WTC11 (cell line): ENCODE measurements around the gene PIP4K2A. TPM values are rescaled to one million over a fixed set of nuclear protein-coding genes. Genes with fewer than 3 reads are reported as not detected.
A peak's percentile ranks its signal among the peaks of the same experiment; 100 is the strongest.
"Not testable (repeated sequence)": the region's sequence is repeated elsewhere in the genome, so short reads cannot be mapped to it uniquely, and the experiment has no call there.

Experiments
- ATAC-seq: fragments of 200-7000 bp; cut with Tn5 transposase; 2 replicates; pipeline ENCODE4 v1.10.0; 2021; ENCODE audit warnings: mild to moderate bottlenecking, moderate library complexity
- CTCF ChIA-PET: fragments of 300-600 bp; sonication (Branson Sonifier 250); formaldehyde crosslinking; loops from one replicate; lab custom pipeline; 2021; ENCODE audit warnings: antibody characterized with exemption; lab: Charles Lee
- POLR2A ChIA-PET: fragments of 350-600 bp; sonication (Branson Sonifier 250); formaldehyde crosslinking; loops from one replicate; lab custom pipeline; 2021; ENCODE audit warnings: antibody characterized with exemption; lab: Charles Lee
- DNase-seq: peaks from one replicate; pipeline ENCODE4 v3.0.0; 2021; ENCODE audit warnings: low spot score
- H3K27ac Mint-ChIP-seq: 2 replicates; pipeline ENCODE4 v1.8.0; 2021; ENCODE audit warnings: mixed read lengths
- H3K27me3 Mint-ChIP-seq: 2 replicates; pipeline ENCODE4 v1.8.0; 2021; ENCODE audit warnings: low read depth, mild to moderate bottlenecking, moderate library complexity, mixed read lengths
- H3K36me3 Mint-ChIP-seq: 2 replicates; pipeline ENCODE4 v1.8.0; 2021; ENCODE audit warnings: mixed read lengths
- H3K4me1 Mint-ChIP-seq: 2 replicates; pipeline ENCODE4 v1.8.0; 2022; ENCODE audit warnings: mixed read lengths
- H3K4me3 Mint-ChIP-seq: 2 replicates; pipeline ENCODE4 v1.8.0; 2021; ENCODE audit warnings: mild to moderate bottlenecking, moderate library complexity, mixed read lengths
- H3K9me3 Mint-ChIP-seq: 2 replicates; pipeline ENCODE4 v1.8.0; 2021; ENCODE audit warnings: mixed read lengths
- CREB1 ChIP-seq: sonication (generic); formaldehyde crosslinking; IDR thresholded peaks from 2 replicates; pipeline ENCODE4 v1.8.0; 2023; ENCODE audit warnings: mild to moderate bottlenecking, missing genetic modification reagents
- ELF4 ChIP-seq: sonication (generic); formaldehyde crosslinking; IDR thresholded peaks from 2 replicates; pipeline ENCODE4 v1.8.1; 2022; ENCODE audit warnings: low read depth, mild to moderate bottlenecking, moderate library complexity, missing genetic modification reagents
- ESRRA ChIP-seq: sonication (generic); formaldehyde crosslinking; IDR thresholded peaks from 2 replicates; pipeline ENCODE4 v1.8.1; 2022; ENCODE audit warnings: mild to moderate bottlenecking, missing genetic modification reagents, borderline replicate concordance
- ETV6 ChIP-seq: sonication (generic); formaldehyde crosslinking; IDR thresholded peaks from 2 replicates; pipeline ENCODE4 v1.8.1; 2022; ENCODE audit warnings: mild to moderate bottlenecking, missing genetic modification reagents
- GABPB1 ChIP-seq: sonication (generic); formaldehyde crosslinking; IDR thresholded peaks from 2 replicates; pipeline ENCODE4 v1.8.1; 2023; ENCODE audit warnings: mild to moderate bottlenecking, missing genetic modification reagents
- GRHL2 ChIP-seq: fragments of 250-450 bp; sonication (Bioruptor Pico); IDR thresholded peaks from 2 replicates; pipeline ENCODE4 v1.8.0; 2022; ENCODE audit warnings: mild to moderate bottlenecking, moderate library complexity; ENCODE audit not compliant: insufficient replicate concordance, severe bottlenecking
- JUN ChIP-seq: sonication (generic); formaldehyde crosslinking; IDR thresholded peaks from 2 replicates; pipeline ENCODE4 v1.8.0; 2023; ENCODE audit warnings: mild to moderate bottlenecking, missing genetic modification reagents
- KAT7 ChIP-seq: sonication (generic); formaldehyde crosslinking; IDR thresholded peaks from 2 replicates; pipeline ENCODE4 v1.8.1; 2023; ENCODE audit warnings: missing genetic modification reagents, mild to moderate bottlenecking, borderline replicate concordance
- MXD4 ChIP-seq: fragments of 250-450 bp; sonication (Bioruptor Pico); IDR thresholded peaks from 2 replicates; pipeline ENCODE4 v1.8.0; 2021; ENCODE audit warnings: mild to moderate bottlenecking, moderate library complexity, borderline replicate concordance
- NFATC4 ChIP-seq: fragments of 250-450 bp; sonication (Bioruptor Pico); IDR thresholded peaks from 2 replicates; pipeline ENCODE4 v1.9.0; 2021; ENCODE audit warnings: mild to moderate bottlenecking
- RELA ChIP-seq: sonication (generic); formaldehyde crosslinking; IDR thresholded peaks from 2 replicates; pipeline ENCODE4 v1.8.1; 2022; ENCODE audit warnings: missing genetic modification reagents, mild to moderate bottlenecking, borderline replicate concordance
- RORB ChIP-seq: fragments of 250-450 bp; sonication (Bioruptor Pico); IDR thresholded peaks from 2 replicates; pipeline ENCODE4 v1.9.0; 2021; ENCODE audit warnings: mild to moderate bottlenecking
- TCF7 ChIP-seq: sonication (generic); formaldehyde crosslinking; IDR thresholded peaks from 2 replicates; pipeline ENCODE4 v1.8.0; 2022; ENCODE audit warnings: mild to moderate bottlenecking, low read depth, missing genetic modification reagents, moderate library complexity
- TEAD1 ChIP-seq: sonication (generic); formaldehyde crosslinking; IDR thresholded peaks from 2 replicates; pipeline ENCODE4 v1.8.0; 2022; ENCODE audit warnings: mild to moderate bottlenecking, missing genetic modification reagents
- ZNF121 ChIP-seq: sonication (generic); formaldehyde crosslinking; IDR thresholded peaks from 2 replicates; pipeline ENCODE4 v1.8.0; 2023; ENCODE audit warnings: missing genetic modification reagents
- ZNF138 ChIP-seq: sonication (generic); formaldehyde crosslinking; conservative IDR thresholded peaks from 2 replicates; pipeline ENCODE4 v1.8.1; 2022; ENCODE audit warnings: mild to moderate bottlenecking, moderate library complexity, missing genetic modification reagents
- total RNA-seq: library from RNA; stranded (reverse); gene quantifications from 3 replicates; pipeline ENCODE4 v1.2.3, GENCODE V29; 2021
- TF ChIP-seq, protein P1 (sequence below): sonication (generic); formaldehyde crosslinking; IDR thresholded peaks from 2 replicates; pipeline ENCODE4 v1.8.0; 2022; ENCODE audit warnings: missing genetic modification reagents
- TF ChIP-seq, protein P2 (sequence below): fragments of 200-600 bp; IDR thresholded peaks from 2 replicates; pipeline ENCODE4 v1.8.0; 2022; ENCODE audit warnings: antibody characterized with exemption
- TF ChIP-seq, protein P3 (sequence below): sonication (generic); formaldehyde crosslinking; IDR thresholded peaks from 2 replicates; pipeline ENCODE4 v1.8.1; 2022; ENCODE audit warnings: mild to moderate bottlenecking, missing genetic modification reagents, moderate library complexity, borderline replicate concordance
- TF ChIP-seq, protein P4 (sequence below): sonication (generic); formaldehyde crosslinking; IDR thresholded peaks from 2 replicates; pipeline ENCODE4 v1.8.1; 2023; ENCODE audit warnings: mild to moderate bottlenecking, missing genetic modification reagents, borderline replicate concordance

PIP4K2A gene
- total RNA-seq, 1 experiment from 2014 or later: 47.5 TPM

DNA sequence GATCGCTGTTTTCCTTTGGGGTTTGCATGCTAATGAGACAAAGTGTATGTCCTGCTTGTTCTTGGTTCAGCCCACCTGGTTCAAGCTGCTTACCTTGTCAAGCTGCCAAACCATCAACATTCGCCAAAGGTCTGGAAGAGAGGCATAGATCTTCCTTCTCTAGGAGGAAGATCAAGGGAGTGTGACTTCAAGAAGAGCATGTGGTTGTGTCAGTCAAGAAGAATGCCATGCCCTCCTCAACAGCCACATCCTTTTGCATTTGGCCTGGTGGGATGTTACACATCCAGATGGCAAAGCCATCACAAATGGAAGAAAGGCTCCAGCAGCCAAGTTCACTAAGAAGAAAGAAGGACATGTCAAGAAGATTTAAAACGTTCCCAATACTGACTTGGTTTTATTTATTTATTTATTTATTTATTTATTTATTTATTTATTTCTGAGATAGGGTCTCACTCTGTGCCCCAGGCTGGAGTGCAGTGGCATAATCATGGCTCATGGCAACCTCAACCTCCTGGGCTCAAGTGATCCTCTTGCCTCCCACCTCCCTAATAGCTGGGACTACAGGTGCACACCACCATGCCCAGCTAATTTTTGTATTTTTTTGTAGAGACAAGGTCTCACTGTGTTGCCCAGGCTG is 5.1 kb upstream of the PIP4K2A start (continued):
- TF ChIP-seq, protein P1, sequence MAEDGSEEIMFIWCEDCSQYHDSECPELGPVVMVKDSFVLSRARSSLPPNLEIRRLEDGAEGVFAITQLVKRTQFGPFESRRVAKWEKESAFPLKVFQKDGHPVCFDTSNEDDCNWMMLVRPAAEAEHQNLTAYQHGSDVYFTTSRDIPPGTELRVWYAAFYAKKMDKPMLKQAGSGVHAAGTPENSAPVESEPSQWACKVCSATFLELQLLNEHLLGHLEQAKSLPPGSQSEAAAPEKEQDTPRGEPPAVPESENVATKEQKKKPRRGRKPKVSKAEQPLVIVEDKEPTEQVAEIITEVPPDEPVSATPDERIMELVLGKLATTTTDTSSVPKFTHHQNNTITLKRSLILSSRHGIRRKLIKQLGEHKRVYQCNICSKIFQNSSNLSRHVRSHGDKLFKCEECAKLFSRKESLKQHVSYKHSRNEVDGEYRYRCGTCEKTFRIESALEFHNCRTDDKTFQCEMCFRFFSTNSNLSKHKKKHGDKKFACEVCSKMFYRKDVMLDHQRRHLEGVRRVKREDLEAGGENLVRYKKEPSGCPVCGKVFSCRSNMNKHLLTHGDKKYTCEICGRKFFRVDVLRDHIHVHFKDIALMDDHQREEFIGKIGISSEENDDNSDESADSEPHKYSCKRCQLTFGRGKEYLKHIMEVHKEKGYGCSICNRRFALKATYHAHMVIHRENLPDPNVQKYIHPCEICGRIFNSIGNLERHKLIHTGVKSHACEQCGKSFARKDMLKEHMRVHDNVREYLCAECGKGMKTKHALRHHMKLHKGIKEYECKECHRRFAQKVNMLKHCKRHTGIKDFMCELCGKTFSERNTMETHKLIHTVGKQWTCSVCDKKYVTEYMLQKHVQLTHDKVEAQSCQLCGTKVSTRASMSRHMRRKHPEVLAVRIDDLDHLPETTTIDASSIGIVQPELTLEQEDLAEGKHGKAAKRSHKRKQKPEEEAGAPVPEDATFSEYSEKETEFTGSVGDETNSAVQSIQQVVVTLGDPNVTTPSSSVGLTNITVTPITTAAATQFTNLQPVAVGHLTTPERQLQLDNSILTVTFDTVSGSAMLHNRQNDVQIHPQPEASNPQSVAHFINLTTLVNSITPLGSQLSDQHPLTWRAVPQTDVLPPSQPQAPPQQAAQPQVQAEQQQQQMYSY (CRISPR knock-in tag): no peak
- no peak for TF ChIP-seq RORB
- TF ChIP-seq, protein P2, sequence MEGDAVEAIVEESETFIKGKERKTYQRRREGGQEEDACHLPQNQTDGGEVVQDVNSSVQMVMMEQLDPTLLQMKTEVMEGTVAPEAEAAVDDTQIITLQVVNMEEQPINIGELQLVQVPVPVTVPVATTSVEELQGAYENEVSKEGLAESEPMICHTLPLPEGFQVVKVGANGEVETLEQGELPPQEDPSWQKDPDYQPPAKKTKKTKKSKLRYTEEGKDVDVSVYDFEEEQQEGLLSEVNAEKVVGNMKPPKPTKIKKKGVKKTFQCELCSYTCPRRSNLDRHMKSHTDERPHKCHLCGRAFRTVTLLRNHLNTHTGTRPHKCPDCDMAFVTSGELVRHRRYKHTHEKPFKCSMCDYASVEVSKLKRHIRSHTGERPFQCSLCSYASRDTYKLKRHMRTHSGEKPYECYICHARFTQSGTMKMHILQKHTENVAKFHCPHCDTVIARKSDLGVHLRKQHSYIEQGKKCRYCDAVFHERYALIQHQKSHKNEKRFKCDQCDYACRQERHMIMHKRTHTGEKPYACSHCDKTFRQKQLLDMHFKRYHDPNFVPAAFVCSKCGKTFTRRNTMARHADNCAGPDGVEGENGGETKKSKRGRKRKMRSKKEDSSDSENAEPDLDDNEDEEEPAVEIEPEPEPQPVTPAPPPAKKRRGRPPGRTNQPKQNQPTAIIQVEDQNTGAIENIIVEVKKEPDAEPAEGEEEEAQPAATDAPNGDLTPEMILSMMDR: no peak
- no peak for TF ChIP-seq TCF7 (CRISPR knock-in tag)

DNA sequence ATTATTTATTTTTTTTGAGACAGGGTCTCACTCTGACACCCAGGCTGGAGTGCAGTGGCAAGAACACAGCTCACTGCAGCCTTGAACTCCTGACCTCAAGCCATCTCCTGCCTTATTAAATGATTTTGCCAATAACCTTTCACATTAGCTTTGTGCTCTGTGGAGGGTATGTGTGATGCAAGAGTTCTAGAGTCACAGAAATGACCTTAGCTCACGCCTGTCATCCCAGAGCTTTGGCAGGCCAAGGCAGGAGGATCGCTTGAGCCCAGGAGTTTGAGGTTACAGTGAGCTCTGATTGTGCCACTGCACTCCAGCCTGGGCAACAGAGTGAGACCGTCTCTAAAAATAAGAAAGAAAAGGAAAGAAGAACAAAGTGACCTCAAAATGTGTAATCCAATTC is 4.3 kb upstream of the PIP4K2A start:
- H3K9me3 Mint-ChIP-seq, ATAC-seq, CTCF ChIA-PET, H3K27me3 Mint-ChIP-seq, POLR2A ChIA-PET, H3K27ac Mint-ChIP-seq, H3K4me3 Mint-ChIP-seq, H3K36me3 Mint-ChIP-seq, DNase-seq: not testable (repeated sequence)
- TF ChIP-seq GABPB1 (CRISPR knock-in tag): peak; percentile 81
- peaks cover 17% of the 10 kb centered on the region for H3K4me1 Mint-ChIP-seq

DNA sequence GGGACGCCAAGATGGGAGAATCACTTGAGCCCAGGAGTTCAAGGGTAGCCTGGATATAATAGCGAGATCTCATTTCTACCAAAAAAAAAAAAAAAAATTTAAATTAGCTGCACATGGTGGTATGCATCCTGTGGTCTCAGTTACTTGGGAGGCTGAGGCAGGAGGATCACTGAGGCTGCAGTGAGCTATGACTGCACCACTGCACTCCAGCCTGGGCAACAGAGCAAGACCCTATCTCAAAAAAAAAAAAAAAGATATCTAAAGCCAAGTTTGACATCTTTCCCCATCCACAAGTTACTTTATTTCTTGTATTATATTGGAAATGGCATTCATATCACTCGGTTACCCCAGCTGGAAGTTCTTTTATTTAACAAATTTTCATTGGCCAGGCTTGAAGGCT is 3.4 kb upstream of the PIP4K2A start:
- CTCF ChIA-PET: no interaction called here
- POLR2A ChIA-PET: interaction anchor here (0.7 kb wide), 1 partner anchor 255 kb away, joined by 3 read pairs; no protein-coding TSS in a partner anchor
- no peak overlapping the region for H3K27ac Mint-ChIP-seq
- no peak overlapping the region for H3K4me3 Mint-ChIP-seq
- ATAC-seq: no peak
- no peak for DNase-seq
- H3K4me1 Mint-ChIP-seq: peaks cover 13% of the 10 kb centered on the region
- H3K9me3 Mint-ChIP-seq: no peaks in the 10 kb centered on the region
- peaks cover 9% of the 10 kb centered on the region for H3K27me3 Mint-ChIP-seq
- TF ChIP-seq, protein P3, sequence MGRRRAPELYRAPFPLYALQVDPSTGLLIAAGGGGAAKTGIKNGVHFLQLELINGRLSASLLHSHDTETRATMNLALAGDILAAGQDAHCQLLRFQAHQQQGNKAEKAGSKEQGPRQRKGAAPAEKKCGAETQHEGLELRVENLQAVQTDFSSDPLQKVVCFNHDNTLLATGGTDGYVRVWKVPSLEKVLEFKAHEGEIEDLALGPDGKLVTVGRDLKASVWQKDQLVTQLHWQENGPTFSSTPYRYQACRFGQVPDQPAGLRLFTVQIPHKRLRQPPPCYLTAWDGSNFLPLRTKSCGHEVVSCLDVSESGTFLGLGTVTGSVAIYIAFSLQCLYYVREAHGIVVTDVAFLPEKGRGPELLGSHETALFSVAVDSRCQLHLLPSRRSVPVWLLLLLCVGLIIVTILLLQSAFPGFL (CRISPR knock-in tag): no peak
- peak; percentile 27; the same call in 1 of the 2 replicates for TF ChIP-seq ZNF121
- H3K36me3 Mint-ChIP-seq: no peaks in the 10 kb centered on the region

DNA sequence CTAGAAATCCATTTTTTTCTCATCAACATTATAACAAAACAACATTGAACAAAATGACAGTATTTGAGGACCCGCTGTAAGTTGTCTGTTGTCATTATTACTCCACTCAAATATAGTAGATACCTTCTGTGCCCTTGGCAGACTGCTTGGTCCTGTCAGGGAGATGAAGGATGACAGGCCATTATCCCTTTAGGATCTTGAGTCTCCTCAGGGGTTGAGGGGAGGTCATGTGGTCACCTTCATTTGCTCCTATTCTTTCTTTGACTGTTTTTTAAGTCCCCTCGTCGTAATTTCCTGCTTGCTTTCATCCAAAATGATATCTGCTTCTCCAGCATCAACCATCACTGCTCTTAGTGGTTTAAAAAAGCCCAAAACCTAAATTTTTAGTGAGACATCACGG is 2.6 kb upstream of the PIP4K2A start:
- Mint-ChIP-seq H3K27me3 (peaks cover 9% of the 10 kb centered on the region), H3K9me3 (no peaks in the 10 kb centered on the region), H3K27ac (no peak overlapping the region), H3K4me1 (peaks cover 17% of the 10 kb centered on the region), H3K4me3 (no peak overlapping the region), H3K36me3 (no peaks in the 10 kb centered on the region)
- CTCF ChIA-PET: no interaction called here
- no peak for DNase-seq
- no peak for ATAC-seq
- POLR2A ChIA-PET: no interaction called here
- TF ChIP-seq, protein P4, sequence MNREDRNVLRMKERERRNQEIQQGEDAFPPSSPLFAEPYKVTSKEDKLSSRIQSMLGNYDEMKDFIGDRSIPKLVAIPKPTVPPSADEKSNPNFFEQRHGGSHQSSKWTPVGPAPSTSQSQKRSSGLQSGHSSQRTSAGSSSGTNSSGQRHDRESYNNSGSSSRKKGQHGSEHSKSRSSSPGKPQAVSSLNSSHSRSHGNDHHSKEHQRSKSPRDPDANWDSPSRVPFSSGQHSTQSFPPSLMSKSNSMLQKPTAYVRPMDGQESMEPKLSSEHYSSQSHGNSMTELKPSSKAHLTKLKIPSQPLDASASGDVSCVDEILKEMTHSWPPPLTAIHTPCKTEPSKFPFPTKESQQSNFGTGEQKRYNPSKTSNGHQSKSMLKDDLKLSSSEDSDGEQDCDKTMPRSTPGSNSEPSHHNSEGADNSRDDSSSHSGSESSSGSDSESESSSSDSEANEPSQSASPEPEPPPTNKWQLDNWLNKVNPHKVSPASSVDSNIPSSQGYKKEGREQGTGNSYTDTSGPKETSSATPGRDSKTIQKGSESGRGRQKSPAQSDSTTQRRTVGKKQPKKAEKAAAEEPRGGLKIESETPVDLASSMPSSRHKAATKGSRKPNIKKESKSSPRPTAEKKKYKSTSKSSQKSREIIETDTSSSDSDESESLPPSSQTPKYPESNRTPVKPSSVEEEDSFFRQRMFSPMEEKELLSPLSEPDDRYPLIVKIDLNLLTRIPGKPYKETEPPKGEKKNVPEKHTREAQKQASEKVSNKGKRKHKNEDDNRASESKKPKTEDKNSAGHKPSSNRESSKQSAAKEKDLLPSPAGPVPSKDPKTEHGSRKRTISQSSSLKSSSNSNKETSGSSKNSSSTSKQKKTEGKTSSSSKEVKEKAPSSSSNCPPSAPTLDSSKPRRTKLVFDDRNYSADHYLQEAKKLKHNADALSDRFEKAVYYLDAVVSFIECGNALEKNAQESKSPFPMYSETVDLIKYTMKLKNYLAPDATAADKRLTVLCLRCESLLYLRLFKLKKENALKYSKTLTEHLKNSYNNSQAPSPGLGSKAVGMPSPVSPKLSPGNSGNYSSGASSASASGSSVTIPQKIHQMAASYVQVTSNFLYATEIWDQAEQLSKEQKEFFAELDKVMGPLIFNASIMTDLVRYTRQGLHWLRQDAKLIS: no peak
- TF ChIP-seq NFATC4: no peak
- TF ChIP-seq ZNF138 (CRISPR knock-in tag): no peak
- TF ChIP-seq JUN (CRISPR knock-in tag): no peak
- no peak for TF ChIP-seq TEAD1 (CRISPR knock-in tag)
- no peak for TF ChIP-seq ELF4 (CRISPR knock-in tag)
- no peak for TF ChIP-seq KAT7 (CRISPR knock-in tag)
- TF ChIP-seq GRHL2 (CRISPR knock-in tag): no peak
- TF ChIP-seq CREB1 (CRISPR knock-in tag): no peak
- no peak for TF ChIP-seq ESRRA (CRISPR knock-in tag)
- TF ChIP-seq MXD4 (CRISPR knock-in tag): no peak
- TF ChIP-seq ETV6 (CRISPR knock-in tag): no peak
- no peak for TF ChIP-seq RELA (CRISPR knock-in tag)
